ENCODE results near the gene DHX8. TPM values are rescaled to one million over a fixed set of nuclear protein-coding genes. Genes with fewer than 3 reads are reported as not detected.

The DHX8 gene
- total and polyA plus RNA-seq, 2 of the 8 experiments (the other 6 are each of a cell fraction or from before 2014, with no cell fraction given): 30.5 to 59.4 TPM

GRCh38 chr17:43572368-43572980 lies 88.7 kb downstream of the DHX8 start:
- H3K23me2 ChIP-seq (ENCODE audit: low read depth, low read length): peaks cover 5% of the 10 kb centered on the region; the same call in 1 of the 2 replicates
- no peaks in the 10 kb centered on the region for H3K27me3 ChIP-seq (replicated peaks in 1 of 4; ENCODE audit: control insufficient read depth in 3 of 4, extremely low read depth in 1 of 4, insufficient read depth in 3 of 4, low read length in 3 of 4)
- no peak overlapping the region for H2AK5ac ChIP-seq (ENCODE audit: low read depth, low read length)
- no peak overlapping the region for H3K9ac ChIP-seq (replicated peaks in 1 of 4; ENCODE audit: extremely low read depth in 1 of 4, low read depth in 3 of 4, low read length in 3 of 4)
- H4K20me1 ChIP-seq (replicated peaks in 1 of 2; ENCODE audit: control insufficient read depth in 1 of 2, insufficient read depth in 2 of 2, low read length in 2 of 2): peaks cover 0 to 2% of the 10 kb centered on the region in 2 experiments
- no peak overlapping the region for H3K23ac ChIP-seq (ENCODE audit: insufficient read length)
- H2BK12ac ChIP-seq (ENCODE audit: low read depth, low read length): no peak overlapping the region
- H3K9me3 ChIP-seq (ENCODE audit: insufficient read depth in 2 of 2, low read depth in 1 of 2, low read length in 1 of 2): no peaks in the 10 kb centered on the region
- 82% methylated on average over 5 of the region's 5 CpGs; no CpG with 5 or more reads in 1 of the 2 experiments for WGBS, 2 experiments (ENCODE audit: extremely low coverage in 1 of 2, insufficient coverage in 1 of 2, insufficient read length in 1 of 2, insufficient replicate concordance in 2 of 2, low coverage in 1 of 2, low lambda C conversion rate in 2 of 2, missing lambda C conversion rate in 1 of 2)
- H3K79me2 ChIP-seq (ENCODE audit: control insufficient read depth in 1 of 2, insufficient read depth in 2 of 2, low read length in 2 of 2): no peaks in the 10 kb centered on the region
- no peak overlapping the region for H3K4me3 ChIP-seq (ENCODE audit: extremely low read depth in 1 of 4, insufficient read depth in 2 of 4, low read depth in 3 of 4, low read length in 4 of 4)
- H2BK15ac ChIP-seq (ENCODE audit: low read length): no peak overlapping the region
- FAIRE-seq (no peak), DNase-seq (ENCODE audit: low read depth in 1 of 2, low spot score in 2 of 2) (no peak)
- CTCF ChIA-PET (ENCODE audit: partially characterized antibody): interaction anchor here (1.2 to 12.3 kb wide), 3 partner anchors 12 to 188 kb away, joined by 3 to 220 read pairs (median 65); partner anchors contain the start of gene SOST
- no peak overlapping the region for H2BK120ac ChIP-seq (replicated peaks; ENCODE audit: low read depth, low read length)
- H4K91ac ChIP-seq (replicated peaks; ENCODE audit: insufficient read length, low read length): no peak overlapping the region
- peaks cover 0 to 5% (median 2%) of the 10 kb centered on the region in 4 experiments; a peak in 3 of 7 replicates for H3K4me1 ChIP-seq (replicated peaks in 1 of 4; ENCODE audit: control insufficient read depth in 3 of 4, insufficient read depth in 4 of 4, low read length in 3 of 4)
- no peak overlapping the region for H3K4me2 ChIP-seq (ENCODE audit: insufficient read depth in 1 of 2, low read depth in 2 of 2, low read length in 2 of 2)
- H3K56ac ChIP-seq (replicated peaks; ENCODE audit: insufficient read length, low read depth, low read length): no peak overlapping the region
- H2BK20ac ChIP-seq (ENCODE audit: low read length): no peak overlapping the region
- H3K18ac ChIP-seq (ENCODE audit: extremely low read depth, low read length): no peak overlapping the region
- no peaks in the 10 kb centered on the region for H3K79me1 ChIP-seq (ENCODE audit: low read depth, low read length)
- POLR2A ChIA-PET (ENCODE audit: partially characterized antibody): interaction anchor here (0.6 to 1.1 kb wide), 3 partner anchors 10 to 26 kb away, joined by 3 read pairs; partner anchors contain the start of gene ETV4
- no peak overlapping the region for H4K5ac ChIP-seq (ENCODE audit: insufficient read length, low read depth, low read length)
- H2AFZ ChIP-seq (ENCODE audit: low read length): no peak overlapping the region
- no peak overlapping the region for H2BK5ac ChIP-seq (ENCODE audit: low read depth, low read length)
- no peak overlapping the region for H3K14ac ChIP-seq (ENCODE audit: insufficient read length)
- H3K27ac ChIP-seq (ENCODE audit: low read depth, low read length): no peak overlapping the region
- H3K4ac ChIP-seq (replicated peaks; ENCODE audit: insufficient read length, low read depth, low read length): no peak overlapping the region
- H4K8ac ChIP-seq (ENCODE audit: extremely low read depth, insufficient read depth, low read length): no peak overlapping the region
- no peaks in the 10 kb centered on the region for H3K36me3 ChIP-seq (ENCODE audit: control insufficient read depth in 2 of 4, insufficient read depth in 4 of 4, low read length in 3 of 4)
- TF ChIP-seq POLR2A (IDR thresholded peaks at IDR 0.05; ENCODE audit: control extremely low read depth in 1 of 2, low read depth in 2 of 2, low read length in 2 of 2) (no peak), HDAC6 (IDR thresholded peaks at IDR 0.05; ENCODE audit: low read depth, low read length) (no peak), CHD1 (IDR thresholded peaks at IDR 0.05; ENCODE audit: low read depth, low read length) (no peak), CTBP2 (IDR thresholded peaks at IDR 0.05; ENCODE audit: borderline replicate concordance, insufficient read depth, insufficient read length, low read length) (no peak), EGR1 (IDR thresholded peaks at IDR 0.05; ENCODE audit: borderline replicate concordance, low read depth, low read length) (no peak), POU5F1 (IDR thresholded peaks at IDR 0.05; ENCODE audit: low read depth, low read length) (no peak)

Measured in H1 (cell line).